Brain microvascular endothelial cell (primary cell): ENCODE measurements around the gene MAEA.

Experiments used
- DNase-seq: peaks from one replicate; pipeline ENCODE4 v3.0.0-alpha.2; 2020
- H3K27ac ChIP-seq: fragments of 250-450 bp; sonication (Bioruptor Pico); 2 replicates; pipeline ENCODE4 v1.5.1; 2020; ENCODE audit warnings: mild to moderate bottlenecking, moderate library complexity
- H3K27me3 ChIP-seq: fragments of 250-450 bp; sonication (Bioruptor Pico); replicated peaks from 2 replicates; pipeline ENCODE4 v1.5.1; 2020; ENCODE audit warnings: mild to moderate bottlenecking
- H3K36me3 ChIP-seq: fragments of 250-450 bp; sonication (Bioruptor Pico); replicated peaks from 2 replicates; pipeline ENCODE4 v1.5.1; 2020; ENCODE audit warnings: mild to moderate bottlenecking
- H3K4me3 ChIP-seq: 2 replicates; pipeline ENCODE4 v1.5.1; 2011; ENCODE audit warnings: low read depth, mild to moderate bottlenecking, control low read depth, low read length, moderate library complexity
- in situ Hi-C: cut with HindIII; loops from 2 replicates; pipeline ENCODE4 v1.10.0; 2017; ENCODE audit warnings: low sequenced_read_pairs, low pct_ligation_motif_present
- TF ChIP-seq, protein P1 (sequence below): IDR thresholded peaks from 2 replicates; pipeline ENCODE4 v1.5.1; 2011; ENCODE audit warnings: low read depth, mild to moderate bottlenecking, moderate library complexity, low read length, control low read depth, inconsistent platforms; ENCODE audit errors: missing control alignments

Gene MAEA

DNA sequence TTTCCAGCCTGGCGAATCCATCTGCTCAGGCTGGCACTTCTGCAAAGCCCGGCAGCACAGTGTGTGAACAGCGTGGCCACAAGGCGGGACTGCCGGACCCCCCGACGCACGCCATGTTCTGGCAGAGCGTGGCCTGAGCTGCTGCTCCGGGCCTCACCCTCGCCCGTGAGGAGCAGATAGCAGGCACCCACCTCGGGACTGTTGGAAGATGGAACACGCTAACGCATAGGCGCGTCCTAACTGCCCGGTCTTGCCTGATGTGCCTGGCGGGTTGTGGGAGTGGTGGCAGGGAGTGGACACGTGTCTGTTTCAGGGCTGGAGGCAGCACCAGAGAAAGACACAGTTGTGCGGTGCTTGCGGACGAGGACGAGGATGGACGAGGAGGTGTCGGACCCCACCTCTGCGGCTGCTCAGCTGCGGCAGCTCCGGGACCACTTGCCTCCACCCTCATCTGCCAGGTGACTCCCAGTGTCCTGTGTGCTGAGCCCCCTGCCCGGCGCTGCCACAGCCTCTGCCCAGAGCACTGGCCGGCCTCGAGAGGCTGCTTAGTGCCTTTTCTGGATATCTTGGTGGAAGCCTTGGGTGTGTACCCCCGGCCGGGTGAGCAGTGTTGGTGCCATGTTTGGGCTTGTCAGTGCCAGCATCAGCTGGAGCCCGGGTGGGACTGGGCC, 85.5 kb downstream of the MAEA start:
- Histone ChIP-seq H3K36me3 (no peaks in the 10 kb centered on the region), H3K4me3 (no peak overlapping the region), H3K27ac (no peak overlapping the region), H3K27me3 (no peaks in the 10 kb centered on the region)
- DNase-seq = no peak
- in situ Hi-C loops = no loop called here
- TF ChIP-seq, protein P1, sequence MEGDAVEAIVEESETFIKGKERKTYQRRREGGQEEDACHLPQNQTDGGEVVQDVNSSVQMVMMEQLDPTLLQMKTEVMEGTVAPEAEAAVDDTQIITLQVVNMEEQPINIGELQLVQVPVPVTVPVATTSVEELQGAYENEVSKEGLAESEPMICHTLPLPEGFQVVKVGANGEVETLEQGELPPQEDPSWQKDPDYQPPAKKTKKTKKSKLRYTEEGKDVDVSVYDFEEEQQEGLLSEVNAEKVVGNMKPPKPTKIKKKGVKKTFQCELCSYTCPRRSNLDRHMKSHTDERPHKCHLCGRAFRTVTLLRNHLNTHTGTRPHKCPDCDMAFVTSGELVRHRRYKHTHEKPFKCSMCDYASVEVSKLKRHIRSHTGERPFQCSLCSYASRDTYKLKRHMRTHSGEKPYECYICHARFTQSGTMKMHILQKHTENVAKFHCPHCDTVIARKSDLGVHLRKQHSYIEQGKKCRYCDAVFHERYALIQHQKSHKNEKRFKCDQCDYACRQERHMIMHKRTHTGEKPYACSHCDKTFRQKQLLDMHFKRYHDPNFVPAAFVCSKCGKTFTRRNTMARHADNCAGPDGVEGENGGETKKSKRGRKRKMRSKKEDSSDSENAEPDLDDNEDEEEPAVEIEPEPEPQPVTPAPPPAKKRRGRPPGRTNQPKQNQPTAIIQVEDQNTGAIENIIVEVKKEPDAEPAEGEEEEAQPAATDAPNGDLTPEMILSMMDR = no peak

GRCh38 chr4:1375761-1376322, 86.2 kb downstream of the MAEA start:
- in situ Hi-C loops = no loop called here
- TF ChIP-seq, protein P1 = no peak
- Histone ChIP-seq H3K4me3 (no peak overlapping the region), H3K27me3 (no peaks in the 10 kb centered on the region), H3K27ac (no peak overlapping the region), H3K36me3 (no peaks in the 10 kb centered on the region)
- no peak for DNase-seq

DNA sequence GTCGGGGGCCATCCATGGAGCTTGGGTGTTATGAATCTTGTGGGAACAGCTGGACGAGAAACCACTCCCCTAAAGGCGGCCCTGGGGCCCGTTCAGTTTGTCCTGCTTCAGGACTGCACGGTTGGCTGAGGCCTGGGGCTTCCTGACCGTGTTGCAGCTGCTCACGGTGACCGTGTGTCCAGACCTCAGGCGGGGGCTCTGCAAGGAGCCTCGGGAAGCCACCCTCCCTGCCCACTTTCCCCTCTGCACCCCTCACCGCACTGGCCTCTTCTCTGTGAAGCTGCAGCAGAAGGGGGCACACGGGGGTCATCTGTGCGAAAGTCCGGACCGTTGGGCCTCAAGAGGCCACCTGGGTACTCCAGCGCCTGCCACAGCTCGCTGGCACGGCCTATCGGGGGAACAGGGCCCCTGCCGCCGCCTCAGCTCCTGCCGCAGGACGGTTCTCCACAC, 86.7 kb downstream of the MAEA start:
- TF ChIP-seq, protein P1 = no peak
- Histone ChIP-seq H3K36me3 (no peaks in the 10 kb centered on the region), H3K27ac (no peak overlapping the region), H3K4me3 (no peak overlapping the region), H3K27me3 (no peaks in the 10 kb centered on the region)
- in situ Hi-C loops = no loop called here
- no peak for DNase-seq

- in situ Hi-C loops = no loop called here
- H3K27me3 ChIP-seq = no peaks in the 10 kb centered on the region
- TF ChIP-seq, protein P1 = no peak
- H3K4me3 ChIP-seq = no peak overlapping the region
- no peaks in the 10 kb centered on the region for H3K36me3 ChIP-seq
- H3K27ac ChIP-seq = no peak overlapping the region
- no peak for DNase-seq
Observed at GRCh38 chr4:1376841-1377605, 87.3 kb downstream of the MAEA start.

DNA sequence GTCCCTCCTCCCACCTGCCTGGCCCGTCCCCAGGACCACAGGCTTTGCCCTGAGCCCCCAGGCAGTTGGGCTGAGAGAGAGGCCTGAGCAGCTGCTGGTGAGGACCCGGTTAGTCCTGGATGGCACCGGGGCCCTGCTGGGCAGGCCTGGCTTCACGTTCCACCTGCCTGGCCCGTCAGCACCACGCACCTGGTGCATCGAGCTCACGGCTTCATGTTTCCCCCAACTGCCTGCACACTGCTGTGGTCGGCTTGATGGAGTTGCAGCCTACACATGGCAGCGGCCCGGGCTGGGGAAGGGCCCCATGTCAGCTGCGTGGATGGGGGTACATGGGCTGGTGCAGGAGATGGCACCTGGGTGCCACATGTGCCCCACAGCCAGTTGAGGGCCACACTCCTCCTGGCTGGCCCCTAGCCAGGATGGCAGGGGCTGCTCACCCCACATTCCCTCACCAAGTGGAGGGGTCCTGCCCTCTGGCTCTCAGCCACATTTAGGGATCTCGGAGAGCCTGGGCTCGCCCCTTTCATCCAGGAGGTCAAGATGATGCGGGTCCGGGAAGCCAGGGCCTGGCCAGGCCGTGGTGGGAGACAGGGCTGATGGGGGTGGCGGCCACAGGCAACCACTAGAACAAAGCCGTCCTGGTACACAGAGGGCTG, 88.0 kb downstream of the MAEA start:
- Histone ChIP-seq H3K27ac (no peak overlapping the region), H3K27me3 (no peaks in the 10 kb centered on the region), H3K4me3 (no peak overlapping the region), H3K36me3 (no peaks in the 10 kb centered on the region)
- in situ Hi-C loops = no loop called here
- no peak for DNase-seq
- TF ChIP-seq, protein P1 = no peak
